Epithelial cell of proximal tubule (primary cell): Measurements from ENCODE around the gene ERC2. TPM values are rescaled to one million over a fixed set of nuclear protein-coding genes. Genes with fewer than 3 reads are reported as not detected.

Source experiments
- DNase-seq: peaks from one replicate; pipeline ENCODE4 v3.0.0-alpha.2; 2011; ENCODE audit warnings: low read depth
- H3K4me3 ChIP-seq: 2 replicates; pipeline ENCODE4 v1.5.1; 2011; ENCODE audit warnings: low read depth, mild to moderate bottlenecking, low read length
- CTCF ChIP-seq: conservative IDR thresholded peaks from 2 replicates; pipeline ENCODE4 v1.5.1; 2012; ENCODE audit warnings: low read depth, mild to moderate bottlenecking, low read length
- total RNA-seq: library from RNA; depleted of rRNA; stranded (reverse); fragments of >200 nt; gene quantifications from 2 replicates; pipeline ENCODE4 v1.2.3, GENCODE V29; 2015

Gene ERC2
- total RNA-seq, 1 donor from 2014 or later = 2.7 TPM

DNA sequence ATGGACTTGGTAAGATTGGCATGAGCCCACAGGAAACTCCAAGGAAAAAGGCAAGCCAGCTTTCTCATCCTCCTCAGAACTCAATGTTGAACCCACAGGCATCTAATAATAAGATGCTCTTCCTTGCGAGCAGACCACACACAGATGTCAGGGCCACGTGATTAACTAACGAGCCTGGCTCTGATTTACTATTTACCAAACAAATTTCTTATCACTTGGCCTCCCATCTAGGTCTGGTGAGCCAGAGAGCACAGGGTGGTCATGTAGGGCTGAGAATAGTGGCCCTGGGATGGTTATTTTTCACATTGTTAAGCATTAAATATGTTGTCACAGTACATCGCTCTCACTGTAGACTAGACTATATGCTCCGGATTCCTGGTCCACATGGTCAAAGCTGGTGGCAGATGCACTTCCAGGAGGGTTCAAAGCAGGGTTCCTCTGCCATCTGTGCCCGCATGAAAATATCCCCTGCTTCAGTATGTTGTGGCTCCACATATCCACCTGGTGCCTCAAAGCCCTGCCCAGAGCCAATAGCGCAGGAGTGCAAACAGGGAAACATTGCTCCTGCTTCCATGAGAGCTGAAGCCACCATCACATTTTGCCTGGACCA is 508.7 kb downstream of the ERC2 start:
- H3K4me3 ChIP-seq = no peak overlapping the region
- TF ChIP-seq CTCF = no peak
- DNase-seq = no peak

DNA sequence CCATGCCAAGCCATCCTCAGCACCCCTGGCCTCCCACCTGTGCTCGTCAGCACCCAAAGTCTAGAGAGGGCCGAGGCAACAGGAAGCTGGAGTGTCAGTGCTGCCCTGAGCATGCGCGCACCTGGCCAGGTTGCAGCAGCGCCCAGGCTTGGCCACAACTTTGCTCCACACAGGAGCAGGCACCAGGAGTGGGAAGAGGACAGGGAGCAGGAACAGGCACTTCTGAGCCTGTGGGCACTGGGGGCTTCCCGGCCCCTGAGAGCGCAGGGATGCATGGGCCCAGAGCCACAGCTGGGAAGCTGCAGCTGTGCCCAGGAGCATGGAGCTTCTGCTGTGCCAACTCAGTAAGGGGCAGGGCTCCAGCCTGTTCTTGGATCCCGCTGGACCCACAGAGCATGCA is 509.7 kb downstream of the ERC2 start:
- no peak overlapping the region for H3K4me3 ChIP-seq
- no peak for TF ChIP-seq CTCF
- DNase-seq = no peak

DNA sequence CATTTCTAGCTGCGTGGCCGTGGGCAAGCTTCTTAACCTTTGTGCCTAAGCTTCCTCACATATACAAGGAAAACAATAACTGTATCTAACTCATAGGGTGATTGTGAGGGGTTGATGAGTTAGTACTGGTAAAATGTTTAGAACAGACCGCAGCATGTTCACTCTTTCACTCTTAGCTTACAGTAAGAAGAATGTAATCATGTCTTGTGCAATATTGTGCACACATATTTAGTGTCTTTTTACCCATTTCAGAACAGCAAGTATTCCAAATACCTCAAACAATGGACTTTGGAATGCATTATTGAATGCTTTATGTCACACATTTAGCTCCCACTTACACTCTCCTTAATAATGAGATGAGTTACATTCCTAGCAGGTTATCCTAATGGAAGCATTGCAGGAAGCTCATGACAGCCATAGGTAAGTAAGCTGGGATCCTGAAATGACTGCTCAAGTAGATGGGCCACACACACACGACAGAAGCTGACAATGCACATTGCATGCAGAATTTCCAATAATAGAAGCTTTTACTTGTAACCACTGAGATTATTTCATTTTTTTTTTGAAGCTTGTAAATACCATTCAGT is 512.3 kb downstream of the ERC2 start:
- H3K4me3 ChIP-seq = no peak overlapping the region
- no peak for TF ChIP-seq CTCF
- no peak for DNase-seq

DNA sequence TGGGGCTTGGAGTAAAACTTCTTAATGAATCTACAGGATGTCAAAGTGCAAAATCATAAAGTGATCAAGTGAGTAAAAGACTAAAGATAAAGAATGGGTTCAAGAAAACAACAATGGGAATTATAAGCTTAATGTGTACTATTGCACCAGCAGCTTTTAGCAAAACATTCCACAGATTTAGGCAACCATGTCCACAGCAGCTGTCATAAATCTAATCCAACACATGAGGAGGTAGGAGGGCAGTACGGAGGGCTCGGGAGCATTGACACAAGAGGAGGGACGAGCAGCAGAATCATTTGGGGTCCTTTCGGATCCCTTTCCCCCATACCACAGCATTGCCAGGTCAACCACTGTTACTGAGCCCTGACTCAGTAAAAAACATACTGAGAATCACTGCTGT is 516.9 kb downstream of the ERC2 start:
- peak; percentile 12 for DNase-seq
- no peak for TF ChIP-seq CTCF
- no peak overlapping the region for H3K4me3 ChIP-seq

DNA sequence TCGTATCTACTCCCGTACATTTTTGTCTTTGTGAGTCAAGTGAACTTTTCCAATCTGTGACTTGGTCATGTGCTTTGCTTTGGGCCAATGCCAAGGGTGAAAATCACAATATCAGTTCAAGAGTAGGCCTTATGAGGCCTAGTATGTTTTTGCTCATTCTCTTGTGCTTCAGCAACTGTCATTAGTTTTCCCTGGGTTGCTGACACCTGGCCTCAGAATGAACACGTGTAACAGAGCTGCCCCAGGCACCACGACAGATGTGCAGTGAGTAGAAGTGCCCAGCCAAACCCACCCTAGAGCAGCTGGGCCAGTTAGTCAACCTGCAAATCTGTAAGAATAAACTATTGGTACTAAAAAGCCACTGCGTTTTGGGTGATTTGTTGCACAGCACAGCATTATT is 520.9 kb downstream of the ERC2 start:
- DNase-seq = no peak
- TF ChIP-seq CTCF = no peak
- no peak overlapping the region for H3K4me3 ChIP-seq

DNA sequence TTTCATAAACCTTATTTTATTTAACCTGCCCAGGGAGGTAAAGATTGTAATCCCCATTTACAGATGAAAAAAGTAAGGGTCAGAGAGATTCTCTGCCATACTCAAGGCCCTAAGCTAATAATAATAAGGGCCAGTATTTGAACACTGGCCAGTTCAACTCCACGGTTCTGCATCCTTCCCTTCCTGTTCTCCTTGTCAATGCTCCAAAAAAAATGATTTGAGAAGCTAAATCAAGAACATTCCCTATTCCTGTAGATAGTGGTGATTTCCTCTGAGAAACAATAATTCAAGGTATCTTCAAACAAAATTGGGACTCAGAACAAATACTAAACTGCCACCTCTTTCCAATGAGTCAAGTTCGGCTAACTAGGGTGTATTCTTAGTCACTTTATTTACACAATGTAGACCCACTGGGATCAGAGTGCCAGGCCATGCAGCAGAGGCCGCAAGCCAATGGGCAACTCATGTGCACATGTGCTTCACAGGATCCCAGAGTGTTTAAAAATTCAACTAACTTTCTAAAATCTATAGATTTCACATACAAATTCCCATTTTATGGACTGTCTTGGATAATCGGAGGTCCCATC is 521.6 kb downstream of the ERC2 start:
- no peak for DNase-seq
- no peak for TF ChIP-seq CTCF
- H3K4me3 ChIP-seq = no peak overlapping the region

DNA sequence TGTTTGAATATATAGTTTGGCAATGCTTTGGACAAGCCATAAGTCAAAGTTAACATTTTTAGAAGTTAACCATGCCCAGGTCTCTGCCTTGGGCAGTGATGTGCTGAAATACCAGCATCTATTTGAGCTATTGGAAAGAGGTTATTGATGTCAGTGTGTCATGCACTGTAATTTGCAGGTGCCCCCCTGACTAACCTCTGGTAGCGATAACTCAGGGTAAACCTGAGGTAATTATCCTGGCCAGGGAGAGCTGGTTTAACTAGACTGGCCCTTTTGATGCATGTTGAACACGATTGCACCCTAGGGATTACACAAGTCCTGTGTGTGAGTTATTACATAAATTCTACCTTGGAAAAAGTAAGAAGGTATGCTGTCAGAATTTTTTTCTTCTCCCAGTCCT is 525.4 kb downstream of the ERC2 start:
- H3K4me3 ChIP-seq = no peak overlapping the region
- no peak for TF ChIP-seq CTCF
- no peak for DNase-seq
